HG03175 (cell line): ENCODE results near the gene RASIP1.
A peak's percentile ranks its signal among the peaks of the same experiment; 100 is the strongest.
"Not testable (repeated sequence)": the region's sequence is repeated elsewhere in the genome, so short reads cannot be mapped to it uniquely, and the experiment has no call there.

Experiments used
- ATAC-seq: cut with Tn5 transposase; IDR thresholded peaks from one replicate; pipeline ENCODE4 v1.9.1; 2021; ENCODE audit warnings: mild to moderate bottlenecking, moderate library complexity; ENCODE audit not compliant: unreplicated experiment

RASIP1 gene

DNA sequence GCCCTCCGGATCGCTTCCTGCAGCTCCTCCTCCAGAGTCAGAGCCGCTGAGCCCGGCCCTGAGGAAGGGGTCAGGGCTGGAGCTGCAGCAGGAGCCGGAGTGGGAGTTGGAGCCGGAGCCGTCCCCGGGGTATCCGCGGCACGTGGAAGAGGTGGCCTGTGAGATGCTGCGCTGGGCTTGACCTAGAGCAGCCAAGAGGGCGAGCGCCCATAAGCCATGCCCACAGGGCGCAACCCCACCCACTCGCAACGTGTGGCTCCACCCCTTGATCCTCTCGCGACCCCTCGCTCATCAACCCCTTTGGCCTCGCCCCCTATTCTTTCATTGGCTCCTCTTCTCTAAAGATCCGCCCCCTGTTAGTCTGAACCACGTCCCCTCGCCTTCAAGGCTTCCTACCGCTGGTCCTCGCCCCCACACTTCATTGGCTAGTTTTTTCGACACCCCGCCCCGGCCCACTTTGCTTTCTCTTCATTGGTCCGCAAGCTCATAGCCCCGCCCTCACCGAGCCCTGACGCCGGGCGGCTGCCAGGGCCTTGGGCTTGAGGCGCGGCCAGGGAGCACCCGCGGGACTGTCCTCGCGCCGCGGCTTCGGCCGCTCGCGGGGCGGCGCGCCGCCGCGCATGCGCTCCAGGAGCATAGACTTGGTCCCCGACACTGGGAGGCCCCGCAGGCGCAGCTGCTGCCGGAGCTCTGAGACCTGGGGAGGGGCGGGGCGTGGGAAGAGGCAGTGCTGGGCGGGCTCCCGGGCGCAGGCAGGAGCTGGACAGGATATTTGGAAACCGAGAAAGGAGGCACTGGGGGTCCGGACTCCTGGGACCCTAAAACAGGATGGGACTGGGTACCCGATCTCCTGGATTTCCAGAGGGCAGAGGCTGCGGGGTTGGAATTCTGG is 26.3 kb downstream of the RASIP1 start:
- ATAC-seq: peak; percentile 90

DNA sequence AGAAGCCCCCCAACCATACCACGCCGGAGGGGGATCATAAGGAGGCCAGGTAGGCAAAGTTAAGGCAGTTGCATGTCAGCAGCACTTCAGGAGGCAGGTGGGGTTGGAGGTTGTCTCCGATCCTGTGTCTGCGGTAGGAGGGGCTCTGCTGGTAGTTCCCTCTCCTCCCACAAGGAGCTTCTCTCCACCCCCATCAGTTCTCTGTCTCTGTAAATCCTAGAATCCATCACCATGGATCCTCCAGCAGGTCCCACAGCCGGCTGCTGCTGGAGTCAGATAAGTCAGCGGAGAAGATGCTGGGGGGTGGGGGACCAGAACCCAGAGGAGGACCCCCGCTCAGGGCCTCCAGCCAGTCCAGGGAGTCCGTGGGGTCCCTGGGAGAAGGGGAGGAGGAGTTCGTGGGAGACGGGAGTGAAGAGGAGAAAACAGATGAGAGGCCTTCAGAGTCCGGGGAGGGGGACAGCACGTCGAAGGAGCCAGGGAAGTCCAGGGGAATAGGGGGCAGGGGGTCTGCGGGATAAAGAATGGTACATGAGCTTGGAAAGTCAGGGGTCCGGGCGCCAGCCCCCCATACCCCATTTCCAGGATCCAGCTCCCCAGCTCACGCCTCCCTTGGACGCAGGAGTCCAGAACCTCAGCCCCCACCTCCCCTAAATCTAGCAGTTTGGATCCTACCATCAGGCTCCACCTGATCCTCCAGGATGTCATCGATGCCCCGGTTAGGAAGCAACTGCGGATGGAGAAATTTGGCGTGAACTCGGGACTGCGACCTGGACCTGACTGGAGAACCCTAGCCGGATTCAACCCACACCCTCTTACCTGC is 27.2 kb downstream of the RASIP1 start:
- ATAC-seq: no peak

DNA sequence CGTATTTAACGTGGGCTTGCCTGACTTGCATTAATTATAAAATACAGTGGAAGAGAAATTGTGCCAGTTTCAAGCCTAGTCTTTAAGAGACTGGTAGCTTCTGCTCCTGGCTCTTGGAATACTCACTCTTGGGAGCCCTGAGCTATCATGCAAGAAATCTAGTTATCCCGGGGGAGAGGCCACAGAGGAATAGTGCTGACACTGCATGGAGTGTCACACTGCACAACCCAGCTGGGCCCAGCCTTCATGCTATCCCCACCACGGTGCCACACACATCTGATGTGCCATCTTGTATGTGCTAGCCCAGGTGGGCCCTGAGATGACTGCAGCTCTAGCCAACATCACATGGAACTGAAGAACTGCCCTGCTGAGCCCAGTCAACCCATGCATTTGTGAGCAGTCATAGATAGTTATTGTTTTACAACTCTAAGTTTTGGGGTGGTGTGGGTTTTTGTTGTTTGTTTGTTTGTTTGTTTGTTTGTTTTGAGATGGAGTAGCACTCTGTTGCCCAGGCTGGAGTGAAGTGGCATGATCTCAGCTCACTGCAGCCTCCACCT is 29.2 kb downstream of the RASIP1 start:
- ATAC-seq: no peak

GRCh38 chr19:48708471-48708870 is 31.9 kb downstream of the RASIP1 start:
- no peak for ATAC-seq

GRCh38 chr19:48705431-48705830 is 35.0 kb downstream of the RASIP1 start:
- no peak for ATAC-seq

DNA sequence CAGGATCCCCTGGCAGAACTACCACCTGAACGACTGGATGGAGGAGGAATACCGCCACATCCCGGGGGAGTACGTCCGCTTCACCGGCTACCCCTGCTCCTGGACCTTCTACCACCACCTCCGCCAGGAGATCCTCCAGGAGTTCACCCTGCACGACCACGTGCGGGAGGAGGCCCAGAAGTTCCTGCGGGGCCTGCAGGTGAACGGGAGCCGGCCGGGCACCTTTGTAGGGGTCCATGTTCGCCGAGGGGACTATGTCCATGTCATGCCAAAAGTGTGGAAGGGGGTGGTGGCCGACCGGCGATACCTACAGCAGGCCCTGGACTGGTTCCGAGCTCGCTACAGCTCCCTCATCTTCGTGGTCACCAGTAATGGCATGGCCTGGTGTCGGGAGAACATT is 37.1 kb downstream of the RASIP1 start:
- no peak for ATAC-seq

DNA sequence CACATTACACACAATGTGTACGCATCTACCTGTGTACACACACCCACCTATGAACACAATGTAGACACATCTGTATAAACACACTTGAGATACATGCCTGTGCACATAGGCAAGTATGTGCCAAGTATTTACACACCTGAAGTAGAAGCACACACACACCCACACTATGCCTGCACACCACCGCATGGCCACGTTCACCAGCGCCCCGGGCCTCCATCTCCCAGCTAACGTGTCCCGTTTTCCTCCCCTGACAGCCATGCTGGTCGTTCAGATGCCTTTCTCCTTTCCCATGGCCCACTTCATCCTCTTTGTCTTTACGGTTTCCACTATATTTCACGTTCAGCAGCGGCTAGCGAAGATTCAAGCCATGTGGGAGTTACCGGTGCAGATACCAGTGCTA is 37.7 kb downstream of the RASIP1 start:
- no peak for ATAC-seq

- no peak for ATAC-seq
Measured at GRCh38 chr19:48698046-48698445, 42.4 kb downstream of the RASIP1 start.

GRCh38 chr19:48696353-48697010 is 43.9 kb downstream of the RASIP1 start:
- ATAC-seq: no peak

GRCh38 chr19:48695743-48696352 is 44.6 kb downstream of the RASIP1 start, which contains the start of gene FUT2:
FUT2 (plus strand) TSS chr19:48695971; CDS start chr19:48702957, 6,986 bp downstream.
- no peak for ATAC-seq

DNA sequence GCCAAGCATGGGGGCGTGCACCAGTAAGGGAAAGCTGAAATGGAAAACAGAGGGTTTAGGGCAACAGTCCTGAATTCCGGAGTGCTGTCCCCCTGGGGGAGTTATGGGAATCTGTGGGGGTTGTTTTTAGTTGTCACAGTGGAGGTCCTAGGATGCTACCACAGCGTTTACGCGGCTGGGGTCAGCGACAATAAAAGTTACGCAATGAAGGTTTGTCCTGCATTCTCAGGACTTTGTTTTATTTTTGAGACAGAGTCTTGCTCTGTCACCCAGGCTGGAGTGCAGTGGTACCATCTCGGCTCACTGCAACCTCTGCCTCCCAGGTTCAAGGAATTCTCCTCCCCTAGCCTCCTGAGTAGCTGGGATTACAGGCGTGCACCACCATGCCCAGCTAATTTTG is 46.8 kb downstream of the RASIP1 start:
- not testable (repeated sequence) for ATAC-seq

DNA sequence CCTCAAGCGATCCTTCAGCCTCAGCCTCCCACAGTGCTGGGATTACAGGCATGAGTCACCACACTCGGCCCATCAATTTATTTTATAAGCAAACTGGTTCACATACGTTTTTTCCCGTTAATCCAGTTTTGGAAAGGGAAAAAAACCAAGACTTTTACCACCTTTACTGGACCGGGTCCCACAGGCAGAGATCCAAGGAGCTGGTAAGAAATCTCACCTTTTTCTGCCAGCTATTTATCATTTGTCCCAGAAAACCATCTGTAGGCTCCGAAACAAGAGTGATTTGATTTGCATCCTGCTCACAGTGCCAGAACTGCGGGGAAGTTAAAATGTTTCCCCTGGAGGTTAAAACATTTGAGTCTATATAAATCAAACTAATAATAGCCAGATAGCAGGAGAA is 51.0 kb downstream of the RASIP1 start:
- ATAC-seq: no peak

DNA sequence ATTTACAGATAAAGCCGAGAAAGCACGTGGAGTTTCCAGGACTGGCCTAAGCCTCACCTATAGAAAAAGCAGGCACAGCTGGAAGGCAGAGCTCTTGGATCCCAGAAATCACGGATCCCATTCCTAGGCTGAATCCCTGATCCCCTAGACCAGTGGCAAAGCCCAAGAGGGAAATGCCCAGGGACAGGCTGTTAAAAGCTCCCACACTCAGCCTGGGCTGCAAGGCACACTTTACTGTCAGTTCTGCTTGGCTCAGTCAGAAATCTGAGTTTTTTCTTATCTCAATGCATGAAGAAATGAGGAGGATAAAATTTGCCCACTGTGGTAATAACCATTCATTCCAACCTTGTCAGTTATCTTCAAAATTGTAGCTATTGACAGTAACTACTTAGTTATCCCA is 52.6 kb downstream of the RASIP1 start:
- ATAC-seq: no peak

GRCh38 chr19:48686637-48687036 is 53.8 kb downstream of the RASIP1 start:
- ATAC-seq: not testable (repeated sequence)

- no peak for ATAC-seq
Measured at GRCh38 chr19:48686088-48686487, 54.3 kb downstream of the RASIP1 start.

DNA sequence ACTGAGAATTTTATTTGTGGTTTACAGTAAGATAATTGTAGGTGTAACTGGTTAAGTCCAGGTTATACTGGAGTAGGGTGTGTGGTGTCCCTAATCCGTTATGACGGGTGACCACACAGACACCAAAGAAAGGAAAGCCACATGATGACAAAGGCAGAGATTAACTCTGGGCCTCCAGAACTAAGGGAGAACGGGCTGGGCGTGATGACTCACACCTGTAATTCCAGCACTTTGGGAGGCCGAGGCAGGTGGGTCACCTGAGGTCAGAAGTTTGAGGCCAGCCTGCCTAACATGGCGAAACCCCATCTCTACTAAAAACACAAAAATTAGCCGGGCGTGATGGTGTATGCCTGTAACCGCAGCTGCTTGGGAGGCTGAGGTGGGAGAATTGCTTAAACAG is 54.8 kb downstream of the RASIP1 start:
- ATAC-seq: no peak

- ATAC-seq: no peak
Measured at GRCh38 chr19:48683349-48683748, 57.1 kb downstream of the RASIP1 start.

- ATAC-seq: no peak
Measured at GRCh38 chr19:48681127-48681470, 59.3 kb downstream of the RASIP1 start.

DNA sequence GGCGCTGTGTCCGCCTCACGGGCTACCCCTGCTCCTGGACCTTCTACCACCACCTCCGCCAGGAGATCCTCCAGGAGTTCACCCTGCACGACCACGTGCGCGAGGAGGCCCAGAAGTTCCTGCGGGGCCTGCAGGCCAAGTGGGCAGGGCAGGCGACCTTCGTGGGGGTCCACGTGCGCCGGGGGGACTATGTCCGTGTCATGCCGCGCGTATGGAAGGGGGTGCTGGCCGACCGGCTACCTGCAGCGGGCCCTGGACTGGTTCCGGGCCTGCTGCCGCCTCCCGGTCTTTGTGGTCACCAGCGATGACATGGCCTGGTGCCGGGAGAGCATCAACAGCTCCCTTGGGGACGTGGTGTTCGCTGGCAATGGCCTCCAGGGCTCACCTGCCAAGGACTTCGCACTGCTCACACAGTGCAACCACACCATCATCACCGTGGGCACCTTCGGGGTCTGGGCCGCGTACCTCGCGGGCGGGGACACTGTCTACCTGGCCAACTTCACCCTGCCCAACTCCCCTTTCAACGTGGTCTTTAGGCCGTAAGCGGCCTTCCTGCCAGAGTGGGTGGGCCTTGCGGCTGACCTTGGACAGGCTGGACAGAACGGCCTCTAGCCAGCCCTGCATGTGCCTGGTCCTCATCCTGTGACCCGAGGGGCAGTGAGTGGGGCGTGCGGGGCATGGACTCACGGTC is 59.8 kb downstream of the RASIP1 start:
- ATAC-seq: no peak

- ATAC-seq: not testable (repeated sequence)
Measured at GRCh38 chr19:48680006-48680405, 60.4 kb downstream of the RASIP1 start.
